KG1 (cell line): ENCODE measurements around the gene TAS2R41.
"Not testable (repeated sequence)": the region's sequence is repeated elsewhere in the genome, so short reads cannot be mapped to it uniquely, and the experiment has no call there.

Experiments used
- DNase-seq: peaks from one replicate; lab custom pipeline; 2025; lab: John Stamatoyannopoulos, UW

The TAS2R41 gene

GRCh38 chr7:143456992-143457793 lies 20.5 kb upstream of the TAS2R41 start:
- DNase-seq = no peak

- DNase-seq = no peak
Measured at GRCh38 chr7:143458263-143458662, 19.4 kb upstream of the TAS2R41 start.

- DNase-seq = no peak
Measured at GRCh38 chr7:143458681-143459080, 19.0 kb upstream of the TAS2R41 start.

- DNase-seq = no peak
Measured at GRCh38 chr7:143459359-143459758, 18.3 kb upstream of the TAS2R41 start.

- no peak for DNase-seq
Measured at GRCh38 chr7:143460271-143460979, 17.2 kb upstream of the TAS2R41 start.

GRCh38 chr7:143462045-143462444 lies 15.6 kb upstream of the TAS2R41 start:
- no peak for DNase-seq

- DNase-seq = no peak
Measured at GRCh38 chr7:143463556-143463955, 14.1 kb upstream of the TAS2R41 start.

GRCh38 chr7:143463957-143464356 lies 13.7 kb upstream of the TAS2R41 start:
- no peak for DNase-seq

GRCh38 chr7:143467724-143468123 lies 9.9 kb upstream of the TAS2R41 start:
- no peak for DNase-seq

- not testable (repeated sequence) for DNase-seq
Measured at GRCh38 chr7:143472071-143472689, 5.5 kb upstream of the TAS2R41 start.

- DNase-seq = no peak
Measured at GRCh38 chr7:143479055-143479766, 1.5 kb downstream of the TAS2R41 start.

GRCh38 chr7:143480501-143480900 lies 2.8 kb downstream of the TAS2R41 start:
- DNase-seq = no peak

- no peak for DNase-seq
Measured at GRCh38 chr7:143484119-143484518, 6.4 kb downstream of the TAS2R41 start.

GRCh38 chr7:143485094-143485493 lies 7.4 kb downstream of the TAS2R41 start:
- DNase-seq = no peak

GRCh38 chr7:143485500-143485899 lies 7.8 kb downstream of the TAS2R41 start:
- DNase-seq = no peak

GRCh38 chr7:143486266-143486665 lies 8.6 kb downstream of the TAS2R41 start:
- DNase-seq = not testable (repeated sequence)

GRCh38 chr7:143487061-143487460 lies 9.4 kb downstream of the TAS2R41 start:
- no peak for DNase-seq

GRCh38 chr7:143487566-143487965 lies 9.9 kb downstream of the TAS2R41 start:
- no peak for DNase-seq

- no peak for DNase-seq
Measured at GRCh38 chr7:143490717-143491306, 13.1 kb downstream of the TAS2R41 start.

- DNase-seq = no peak
Measured at GRCh38 chr7:143492043-143492471, 14.4 kb downstream of the TAS2R41 start.

- DNase-seq = no peak
Measured at GRCh38 chr7:143492799-143493739, 15.4 kb downstream of the TAS2R41 start.
